GM21390 (cell line): ENCODE results near the gene KRTAP10-4.
"Not testable (repeated sequence)": the region's sequence is repeated elsewhere in the genome, so short reads cannot be mapped to it uniquely, and the experiment has no call there.

Source experiments
- ATAC-seq: cut with Tn5 transposase; IDR thresholded peaks from one replicate; pipeline ENCODE4 v1.9.1; 2021; ENCODE audit not compliant: unreplicated experiment

Gene KRTAP10-4

DNA sequence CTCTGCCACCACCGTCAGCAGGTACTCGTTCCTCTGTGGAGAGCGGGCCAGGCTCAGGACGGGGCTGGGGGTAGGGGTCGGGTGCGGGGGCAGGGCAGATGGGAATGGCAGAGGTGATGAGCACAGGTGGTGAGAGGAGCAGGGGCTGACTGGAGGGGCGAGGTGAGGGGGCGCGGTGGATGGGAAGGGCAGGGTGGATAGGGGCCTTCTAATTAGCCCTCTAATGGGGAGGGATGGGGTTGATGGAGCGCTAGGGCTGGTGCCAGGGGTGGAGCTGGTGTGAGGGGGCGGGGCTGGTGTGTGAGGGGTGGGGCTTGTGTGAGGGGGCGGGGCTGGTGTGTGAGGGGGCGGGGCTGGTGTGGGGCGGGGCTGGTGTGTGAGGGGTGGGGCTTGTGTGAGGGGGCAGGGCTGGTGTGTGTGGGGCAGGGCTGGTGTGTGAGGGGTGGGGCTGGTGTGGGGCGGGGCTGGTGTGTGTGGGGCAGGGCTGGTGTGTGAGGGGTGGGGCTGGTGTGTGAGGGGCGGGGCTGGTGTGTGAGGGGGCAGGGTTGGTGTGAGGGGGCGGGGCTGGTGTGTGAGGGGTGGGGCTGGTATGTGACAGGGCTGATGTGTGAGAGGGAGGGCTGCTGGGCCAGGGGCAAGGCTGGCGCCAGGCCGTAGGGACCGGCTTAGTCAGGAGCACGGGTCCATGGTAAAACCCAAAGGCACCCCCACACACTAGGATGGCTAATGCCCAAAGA, 39.5 kb upstream of the KRTAP10-4 start:
- no peak for ATAC-seq

DNA sequence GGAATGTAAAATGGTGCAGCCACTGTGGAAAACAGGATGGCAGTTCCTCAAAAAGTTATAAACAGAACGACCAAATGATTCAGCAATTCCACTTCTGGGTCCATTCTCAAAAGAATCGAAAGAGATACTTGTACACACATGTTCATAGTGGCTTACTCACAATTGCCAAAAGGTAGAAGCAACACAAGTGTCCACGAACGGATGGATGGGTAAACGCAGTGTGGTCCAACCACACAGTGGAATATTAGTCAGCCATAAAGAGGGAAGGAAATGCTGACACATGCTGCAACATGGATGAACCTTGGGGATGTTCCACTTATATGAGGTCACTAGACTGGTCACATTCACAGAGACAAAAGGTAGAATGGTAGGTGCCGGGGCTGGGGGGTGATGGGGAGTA, 38.8 kb upstream of the KRTAP10-4 start:
- no peak for ATAC-seq

DNA sequence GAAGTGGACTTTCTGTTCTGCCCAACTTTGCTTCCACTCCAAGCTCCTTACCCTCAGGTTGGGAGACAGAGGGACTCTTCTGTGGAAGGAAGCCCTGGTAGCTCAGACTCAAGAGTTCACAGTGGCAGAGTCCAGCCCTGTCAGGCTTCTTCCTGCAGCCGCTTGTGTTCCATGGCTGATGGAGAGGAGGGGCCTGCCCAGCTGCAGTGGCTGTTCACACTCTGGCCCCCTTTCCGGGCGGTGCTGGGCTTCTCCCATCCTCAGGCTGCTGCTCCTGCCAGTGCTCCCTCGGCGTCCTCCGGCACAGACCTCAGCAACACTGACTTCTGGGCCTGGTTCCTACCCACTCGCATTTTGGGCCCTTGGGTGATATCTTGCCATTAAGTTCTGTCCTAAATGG, 37.6 kb upstream of the KRTAP10-4 start:
- ATAC-seq = no peak

DNA sequence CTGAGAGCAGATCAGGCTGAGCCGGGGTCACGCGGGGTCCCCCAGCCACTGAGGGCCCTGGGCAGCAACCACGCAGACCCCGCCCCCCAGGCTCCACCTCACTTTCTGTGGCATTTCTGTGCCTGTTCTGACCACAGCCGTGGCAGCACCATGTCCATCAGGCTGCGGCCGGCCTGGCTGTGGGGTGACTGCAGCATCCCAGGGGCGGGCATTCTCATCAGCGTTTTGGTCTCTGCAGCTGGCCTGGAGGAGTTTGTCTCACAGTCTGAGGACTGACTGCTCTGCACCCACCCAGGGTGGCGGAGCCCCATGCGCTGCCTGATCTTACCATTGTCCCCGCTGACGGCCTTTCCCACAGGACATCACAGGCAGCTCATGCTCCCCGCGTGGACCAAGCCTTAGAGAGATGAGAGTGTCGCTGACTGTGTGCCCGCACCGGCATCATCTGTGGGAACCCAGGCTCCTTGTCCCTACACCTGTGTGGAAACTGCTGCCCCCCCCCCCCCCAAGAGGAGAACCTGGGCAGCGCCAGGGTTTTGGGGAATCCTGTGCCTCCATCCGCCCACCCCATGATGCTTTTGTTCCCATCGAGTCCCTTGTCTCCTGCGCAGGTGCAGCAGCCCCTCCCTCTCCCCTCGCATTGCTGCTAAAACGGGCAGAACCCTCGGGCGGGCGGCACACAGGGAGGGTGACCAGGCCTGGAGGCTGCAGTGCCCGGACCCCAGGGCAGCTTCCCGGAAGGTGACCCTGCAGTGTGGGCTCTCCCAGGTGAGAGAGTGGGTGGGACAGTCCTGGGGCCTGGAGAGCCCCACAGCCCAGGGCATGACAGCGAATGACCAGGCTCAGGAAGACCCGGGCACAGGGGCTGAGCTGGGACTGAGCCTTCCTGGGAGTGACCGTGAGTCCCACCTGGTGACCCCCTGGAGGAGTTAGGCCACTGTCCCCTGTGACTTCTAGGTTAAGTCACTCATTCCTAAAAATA, 35.3 kb upstream of the KRTAP10-4 start:
- ATAC-seq = no peak

DNA sequence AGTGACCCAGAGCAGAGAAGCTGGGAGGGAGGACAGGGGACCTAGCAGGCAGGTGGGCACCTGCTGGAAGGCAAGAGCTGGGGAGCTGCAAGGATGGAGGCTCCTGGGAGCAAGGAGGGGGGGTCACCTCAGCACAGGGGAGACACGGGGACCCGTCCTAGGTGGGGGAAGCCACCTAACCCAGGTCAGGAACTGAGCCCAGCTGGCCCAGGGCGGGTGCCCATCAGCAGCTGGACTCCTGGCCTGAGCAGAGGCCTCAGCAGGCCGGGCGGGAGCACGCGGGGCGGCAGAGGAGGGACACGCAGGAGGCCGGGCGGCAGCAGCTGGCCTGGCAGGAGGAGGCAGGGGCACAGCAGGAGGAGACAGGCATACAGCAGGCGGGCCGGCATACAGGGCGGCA, 34.5 kb upstream of the KRTAP10-4 start:
- no peak for ATAC-seq

DNA sequence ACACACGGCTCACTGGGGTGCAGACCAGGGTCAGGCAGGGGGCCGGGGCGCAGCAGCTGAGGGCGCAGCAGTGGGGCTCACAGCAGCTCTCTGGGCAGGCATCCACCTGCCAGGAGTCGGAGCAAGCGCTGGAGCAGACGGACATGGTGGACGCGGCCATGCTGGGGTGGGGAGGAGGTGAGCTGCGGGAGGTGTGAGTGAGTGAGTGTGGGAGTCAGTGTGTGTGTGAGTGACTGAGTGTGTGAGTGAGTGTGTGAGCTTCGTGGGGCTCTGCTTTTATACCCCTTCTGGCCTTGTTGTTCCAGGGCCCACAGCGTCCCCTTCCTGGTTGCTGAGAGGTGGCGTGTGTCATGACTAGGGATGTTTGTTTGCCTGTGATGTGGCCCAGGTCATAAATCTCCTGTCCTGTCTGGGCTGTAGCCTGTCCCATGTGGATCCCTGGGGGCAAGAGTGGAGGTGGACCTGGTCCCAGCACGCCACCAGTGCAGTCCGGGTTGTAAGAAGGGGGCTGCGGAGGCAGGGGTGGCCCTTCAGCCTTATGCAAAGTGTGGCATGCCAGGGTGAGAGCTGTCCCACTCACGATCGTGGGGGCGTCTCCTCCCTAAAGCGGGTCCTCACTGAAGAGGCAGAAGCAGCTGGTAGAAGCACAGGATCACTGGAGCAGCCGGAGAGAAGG, 33.4 kb upstream of the KRTAP10-4 start, which contains the start of gene KRTAP10-1:
Gene KRTAP10-1 (minus strand): TSS at position 205 of the 676 bp plus-strand sequence. CDS start 45 bp downstream, at position 160.
- ATAC-seq = no peak

DNA sequence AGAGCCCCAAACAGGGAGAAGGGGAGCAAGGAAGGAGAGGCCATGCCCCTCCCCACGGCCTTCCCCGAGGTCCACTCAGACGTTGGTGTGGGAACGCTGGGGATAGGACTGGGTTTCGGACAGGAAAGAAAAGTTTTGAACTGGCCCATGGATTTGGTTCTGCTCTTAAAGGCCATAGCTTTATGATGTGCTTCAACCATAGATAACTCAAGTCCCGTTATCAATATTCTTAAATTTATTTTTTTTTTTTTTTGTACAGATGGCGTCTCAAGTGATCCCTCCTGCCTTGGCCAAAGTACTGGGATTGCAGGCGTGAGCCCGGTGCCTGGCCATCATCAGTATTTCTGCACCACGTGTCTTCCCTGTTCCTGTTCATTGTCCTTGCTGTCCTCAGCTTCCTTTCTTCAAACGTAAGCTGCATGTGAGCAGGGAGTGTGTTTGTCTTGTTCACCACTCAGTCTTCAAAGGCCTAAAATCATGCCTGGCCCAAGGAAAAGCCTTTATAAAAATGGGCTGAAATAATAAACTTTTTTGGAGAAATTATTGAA, 32.7 kb upstream of the KRTAP10-4 start:
- ATAC-seq = no peak

DNA sequence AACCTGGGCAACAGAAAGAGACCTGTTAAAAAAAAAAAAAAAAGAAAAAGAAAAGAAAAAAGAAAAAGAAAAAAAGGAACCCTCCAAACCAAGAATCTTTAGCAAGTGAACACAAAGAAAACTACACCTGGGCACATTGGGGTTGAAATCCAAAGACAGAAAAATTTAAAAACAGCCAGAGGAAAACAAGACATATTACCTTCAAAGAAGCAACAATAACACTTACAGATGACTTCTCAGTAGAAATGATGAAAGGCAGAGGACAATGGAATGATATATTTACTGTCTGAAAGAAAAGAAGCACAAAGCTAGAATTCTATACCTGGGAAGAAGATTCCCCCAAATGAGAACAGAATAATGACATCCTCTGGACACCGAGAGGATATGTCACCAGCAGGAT, 30.8 kb upstream of the KRTAP10-4 start:
- ATAC-seq = no peak

DNA sequence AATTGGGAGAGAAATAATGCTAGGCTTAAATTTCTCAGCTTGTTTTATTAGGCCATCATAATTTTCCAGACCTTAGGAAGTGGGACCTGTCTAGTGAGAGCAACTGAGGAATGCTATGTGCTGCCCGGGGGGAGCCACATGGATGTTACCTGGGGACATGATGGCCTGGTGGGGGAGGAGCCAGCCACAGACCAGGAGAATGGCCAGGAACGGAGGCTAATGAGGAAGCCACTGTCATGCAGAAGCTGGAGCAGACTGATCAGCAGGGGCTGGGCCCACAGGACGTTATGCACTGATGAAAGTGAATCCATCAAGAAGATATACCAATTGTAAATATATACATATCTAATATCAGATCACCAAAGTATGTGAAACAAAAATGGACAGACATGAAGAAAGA, 29.0 kb upstream of the KRTAP10-4 start:
- ATAC-seq = no peak

DNA sequence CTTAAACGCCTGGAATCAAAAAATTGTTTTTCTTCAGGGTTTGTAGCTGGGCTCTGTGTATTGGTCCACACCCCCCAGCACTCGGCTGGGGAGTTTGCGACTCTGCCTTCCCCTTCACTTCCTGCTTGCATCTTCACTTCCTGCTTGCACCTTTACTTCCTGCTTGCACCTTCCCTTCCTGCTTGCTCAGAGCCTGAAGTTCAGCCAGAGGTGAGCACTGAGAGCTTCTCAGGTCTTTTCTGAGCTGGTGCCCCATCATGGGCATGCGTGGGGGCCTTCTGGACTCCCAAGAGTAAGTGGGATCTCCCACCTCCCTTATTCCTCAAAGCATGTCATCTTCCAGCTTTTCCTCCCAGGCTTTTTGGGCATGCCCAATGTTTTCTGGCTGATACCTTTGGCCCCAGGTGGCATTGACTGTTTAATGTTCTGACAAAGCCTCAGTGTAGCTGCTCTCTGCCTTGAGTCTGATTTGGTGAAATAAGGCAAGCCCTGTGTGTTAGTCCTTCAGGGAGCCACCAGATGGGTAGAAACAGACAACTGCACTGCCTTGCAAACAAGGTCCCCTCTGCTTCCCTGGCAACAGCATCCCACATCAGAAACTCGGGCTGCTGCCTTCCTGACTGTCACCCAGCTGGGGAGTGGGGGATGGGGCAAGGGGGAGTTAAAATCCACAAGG, 25.7 kb upstream of the KRTAP10-4 start:
- no peak for ATAC-seq

DNA sequence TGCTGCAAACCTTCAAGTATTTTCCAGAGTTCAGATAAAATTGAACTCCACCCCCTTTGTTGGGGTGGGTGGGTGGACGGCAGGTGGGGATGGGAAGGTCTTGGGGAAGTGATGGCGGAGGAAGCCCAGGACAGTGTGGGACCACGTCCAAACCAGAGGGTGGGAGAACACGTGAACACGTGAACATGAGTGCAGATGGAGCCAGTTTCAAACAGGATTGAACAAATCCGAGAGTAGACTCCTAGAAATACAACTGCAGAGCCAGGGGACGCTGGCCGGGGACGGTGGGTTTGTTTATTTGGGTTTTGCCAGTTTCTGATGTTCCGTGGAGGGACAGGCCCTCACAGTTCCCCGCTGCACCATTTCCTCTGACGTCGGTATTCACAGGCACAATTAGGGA, 25.1 kb upstream of the KRTAP10-4 start:
- no peak for ATAC-seq

DNA sequence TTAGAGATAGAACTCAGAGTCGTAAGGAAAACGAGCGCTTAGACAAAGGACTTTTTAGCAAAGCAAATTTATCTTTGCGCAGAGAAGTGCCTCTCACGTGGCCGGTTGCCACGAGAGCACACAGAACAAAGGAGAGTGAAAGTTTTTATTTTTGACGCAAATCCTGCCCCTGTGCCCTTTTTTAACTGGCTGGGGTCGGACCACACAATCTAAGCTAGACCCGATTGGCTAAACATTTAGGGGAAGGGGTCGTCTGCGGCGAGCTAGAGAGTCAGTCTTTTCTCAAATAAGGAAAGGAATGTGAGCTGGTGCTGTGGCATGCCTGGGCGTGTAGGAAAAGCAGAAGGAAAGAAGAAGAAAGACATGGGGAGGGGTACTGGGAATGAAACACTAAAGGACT, 24.6 kb upstream of the KRTAP10-4 start:
- ATAC-seq = no peak

DNA sequence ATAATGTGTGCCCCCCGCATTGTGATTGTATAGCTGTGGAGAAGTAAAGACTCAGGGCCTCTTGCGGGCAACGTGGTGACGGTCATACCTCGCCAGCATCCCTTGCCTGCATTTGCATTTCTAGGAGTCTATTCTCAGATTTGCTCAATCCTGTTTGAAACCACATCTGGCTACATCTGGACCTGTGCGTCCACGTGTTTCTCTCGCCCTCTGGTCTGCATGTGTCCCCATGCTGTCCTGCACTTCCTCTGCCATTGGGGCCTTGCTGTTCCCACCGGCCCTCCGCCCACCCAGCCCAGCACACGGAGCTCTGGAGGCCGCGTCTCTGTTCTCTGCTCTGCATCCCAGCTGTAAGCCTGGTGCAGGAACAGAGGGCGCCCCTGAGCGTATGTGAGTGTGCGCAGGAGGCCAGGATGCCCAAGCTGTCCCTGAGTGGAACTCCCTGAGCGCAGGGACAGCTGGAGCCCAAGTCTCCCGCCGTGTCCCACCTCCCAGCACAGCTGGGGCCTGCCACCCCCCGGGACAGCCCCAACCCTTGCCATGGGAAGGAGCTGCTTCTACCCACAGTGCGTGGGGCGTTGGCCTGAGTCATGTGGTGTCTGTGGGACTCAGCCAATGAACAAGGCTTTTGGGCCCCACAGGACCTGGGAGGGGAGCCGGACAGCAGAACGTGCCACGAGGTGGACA, 23.9 kb upstream of the KRTAP10-4 start:
- ATAC-seq = no peak

DNA sequence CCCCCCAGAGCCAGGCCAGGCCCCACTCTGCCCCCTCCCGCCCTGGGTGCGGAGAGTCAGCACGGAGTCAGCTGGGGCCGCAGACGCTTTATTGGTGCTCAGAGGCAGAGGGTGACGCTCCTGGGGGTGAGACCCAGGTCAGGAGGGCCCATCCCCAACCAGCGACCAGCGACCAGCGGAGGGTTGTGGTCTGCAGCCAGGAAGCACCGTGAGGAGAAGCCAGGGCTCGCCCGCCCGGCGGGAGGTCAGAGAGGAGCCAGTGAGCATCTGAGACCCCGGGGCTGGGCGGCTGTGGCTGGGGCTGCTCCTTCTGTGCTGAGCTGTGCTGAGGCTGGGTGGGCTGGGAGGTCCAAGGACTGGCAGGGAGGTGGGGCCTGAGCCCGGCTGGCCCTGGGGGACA, 23.2 kb upstream of the KRTAP10-4 start:
- not testable (repeated sequence) for ATAC-seq

DNA sequence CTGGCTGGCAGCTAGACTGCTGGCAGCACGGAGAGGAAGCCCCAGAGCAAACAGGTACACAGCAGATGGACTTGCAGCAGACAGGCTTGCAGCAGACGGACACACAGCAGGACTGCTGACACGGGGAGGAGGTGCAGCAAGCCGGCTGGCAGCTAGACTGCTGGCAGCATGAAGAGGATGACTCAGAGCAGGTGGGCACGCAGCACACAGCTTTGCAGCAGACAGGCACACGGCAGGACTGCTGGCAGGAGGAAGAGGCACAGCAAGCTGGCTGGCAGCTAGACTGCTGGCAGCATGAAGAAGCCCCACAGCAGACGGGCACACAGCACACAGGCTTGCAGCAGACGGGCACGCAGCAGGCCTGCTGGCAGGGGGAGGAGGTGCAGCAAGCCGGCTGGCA, 22.7 kb upstream of the KRTAP10-4 start:
- no peak for ATAC-seq

DNA sequence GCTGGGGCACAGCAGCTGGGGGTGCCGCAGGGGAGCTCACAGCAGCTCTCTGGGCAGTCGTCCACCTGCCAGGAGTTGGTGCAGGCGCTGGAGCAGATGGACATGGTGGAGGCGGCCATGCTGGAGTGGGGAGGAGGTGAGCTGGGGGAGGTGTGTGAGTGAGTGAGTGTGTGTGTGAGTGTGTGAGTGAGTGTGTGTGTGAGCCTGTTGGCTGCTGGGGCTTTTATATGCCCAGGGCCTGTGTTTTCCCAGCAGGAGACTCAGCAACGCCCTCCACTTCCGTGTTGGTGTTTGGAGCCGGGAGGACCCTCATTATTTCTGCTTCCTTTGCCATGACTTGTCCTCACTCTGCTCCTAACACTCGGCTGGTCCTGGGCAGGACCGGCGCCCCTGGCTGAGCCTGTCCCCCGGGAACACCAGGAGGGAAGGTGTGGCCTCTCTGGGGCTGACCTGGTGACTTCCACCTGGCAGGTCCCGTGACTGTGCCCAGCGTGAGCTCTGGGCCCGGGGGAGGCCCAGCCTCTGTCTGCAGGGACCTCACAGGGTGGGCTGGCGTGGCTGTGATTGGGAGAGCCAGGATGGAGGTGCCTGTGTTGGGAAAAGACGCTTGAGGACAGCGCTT, 22.1 kb upstream of the KRTAP10-4 start, which contains the start of gene KRTAP10-2:
Gene KRTAP10-2 (minus strand): TSS at position 166 of the 622 bp plus-strand sequence. CDS start 47 bp downstream, at position 119.
- no peak for ATAC-seq

DNA sequence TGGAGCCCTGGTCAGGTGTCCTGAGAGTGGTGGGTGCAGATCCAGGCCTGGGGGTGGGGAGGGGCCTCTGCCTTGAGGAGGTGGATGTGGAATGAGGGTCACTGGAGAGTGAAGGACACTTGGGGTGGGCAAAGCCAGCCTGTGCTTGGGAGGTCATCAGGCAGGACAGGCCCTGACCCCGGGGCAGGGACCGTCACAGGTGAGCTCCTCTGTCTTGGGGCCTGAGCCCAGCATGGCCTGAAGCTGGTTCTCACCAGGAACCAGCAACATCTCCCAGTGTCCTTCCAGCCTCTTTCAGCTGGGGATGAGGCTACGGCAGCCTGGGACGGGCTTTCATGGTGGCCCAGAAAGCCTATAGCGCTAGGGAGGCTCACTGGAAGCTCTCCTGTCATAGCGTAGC, 21.4 kb upstream of the KRTAP10-4 start:
- no peak for ATAC-seq

DNA sequence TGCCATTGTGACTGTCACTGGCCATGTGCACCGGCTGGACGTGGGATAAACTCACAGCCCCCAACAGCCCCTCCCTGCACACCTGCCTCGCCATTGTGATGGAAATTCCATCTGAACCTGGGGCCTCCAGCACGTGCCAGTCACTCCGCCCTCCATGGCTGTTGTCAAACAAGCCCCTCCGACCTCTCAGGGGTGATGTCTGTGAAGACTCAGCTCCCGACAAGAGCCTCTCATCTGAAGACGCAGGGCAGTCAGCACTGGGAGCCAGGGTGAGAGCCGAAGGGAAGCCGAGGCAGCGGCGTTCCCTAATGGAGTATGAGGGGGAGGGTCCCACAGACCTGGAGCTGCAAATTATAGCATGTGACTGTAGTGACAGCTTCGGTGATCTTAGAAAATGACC, 20.8 kb upstream of the KRTAP10-4 start:
- no peak for ATAC-seq

DNA sequence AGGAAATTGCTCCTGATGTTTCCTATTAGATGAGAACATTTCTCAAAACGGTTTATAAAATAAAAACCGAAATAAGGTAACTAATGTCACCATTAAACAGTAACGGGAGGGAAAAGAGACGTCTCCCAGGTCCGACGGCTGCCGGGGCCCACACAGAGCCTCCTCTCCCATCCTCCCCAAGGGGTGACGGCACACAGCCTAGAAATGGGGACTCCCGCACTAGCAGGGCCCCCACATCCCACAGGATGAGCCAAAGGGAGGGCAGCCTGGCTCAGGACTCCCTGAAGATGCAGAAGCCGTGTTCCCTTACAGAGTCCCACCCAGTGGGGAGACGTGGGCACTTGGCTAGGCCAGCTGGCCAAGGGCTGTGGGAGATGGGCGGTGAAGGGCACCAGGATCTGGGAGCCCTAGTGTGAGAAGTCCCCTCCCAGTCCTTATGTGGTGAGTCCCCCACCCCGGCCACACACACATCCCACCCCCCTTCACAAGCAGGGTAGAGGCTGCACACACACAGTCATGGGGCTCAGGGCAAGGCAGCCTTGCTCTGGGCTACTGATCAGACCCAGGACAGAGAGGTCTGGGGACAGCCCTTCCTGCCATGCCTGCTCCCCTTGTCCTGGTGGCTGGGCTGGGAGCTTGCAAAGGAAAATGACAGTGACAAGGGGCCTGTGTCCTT, 18.2 kb upstream of the KRTAP10-4 start:
- no peak for ATAC-seq
